Measurements from ENCODE around the gene BEST3. TPM values are rescaled to one million over a fixed set of nuclear protein-coding genes. Genes with fewer than 3 reads are reported as not detected.

BEST3 gene
- total RNA-seq, 1 donor from 2014 or later, result not detected

DNA sequence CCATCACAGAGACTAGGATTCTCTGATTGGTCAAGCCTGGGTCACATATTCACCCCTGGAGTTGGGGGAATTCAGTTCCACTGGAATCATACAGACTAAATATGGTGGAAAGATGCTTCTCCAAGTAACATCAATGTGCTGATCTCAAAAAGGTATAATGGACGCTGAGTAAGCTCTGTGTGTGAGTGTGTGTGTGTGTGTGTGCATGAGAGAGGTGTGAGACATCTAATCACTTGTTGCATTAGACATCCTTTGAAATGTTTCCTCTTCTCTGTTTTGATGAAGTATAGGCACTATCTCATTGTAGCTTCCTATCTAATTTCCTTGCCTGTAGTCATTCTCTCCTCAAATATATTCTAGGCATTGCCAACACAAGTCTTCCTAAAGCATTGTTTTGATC, 34.5 kb upstream of the BEST3 start:
- no peak overlapping the region for H3K4me3 Mint-ChIP-seq
- H3K36me3 Mint-ChIP-seq (ENCODE audit: low read depth), result no peaks in the 10 kb centered on the region
- peaks cover 9% of the 10 kb centered on the region for H3K27me3 Mint-ChIP-seq
- no peaks in the 10 kb centered on the region for H3K9me3 Mint-ChIP-seq
- ChIA-PET CTCF (no interaction called here), POLR2A (no interaction called here)
- ATAC-seq (ENCODE audit: low read depth) (no peak), DNase-seq (no peak)
- peaks cover 4% of the 10 kb centered on the region for H3K4me1 Mint-ChIP-seq
- no peak for TF ChIP-seq CTCF (IDR thresholded peaks at IDR 0.05)
- H3K27ac Mint-ChIP-seq, result no peak overlapping the region
- intact Hi-C loops (cut with micrococcal nuclease), result no loop called here

- H3K36me3 Mint-ChIP-seq (ENCODE audit: low read depth), result no peaks in the 10 kb centered on the region
- H3K4me3 Mint-ChIP-seq, result no peak overlapping the region
- intact Hi-C loops (cut with micrococcal nuclease), result no loop called here
Measured at GRCh38 chr12:69732088-69732487, 33.0 kb upstream of the BEST3 start.

DNA sequence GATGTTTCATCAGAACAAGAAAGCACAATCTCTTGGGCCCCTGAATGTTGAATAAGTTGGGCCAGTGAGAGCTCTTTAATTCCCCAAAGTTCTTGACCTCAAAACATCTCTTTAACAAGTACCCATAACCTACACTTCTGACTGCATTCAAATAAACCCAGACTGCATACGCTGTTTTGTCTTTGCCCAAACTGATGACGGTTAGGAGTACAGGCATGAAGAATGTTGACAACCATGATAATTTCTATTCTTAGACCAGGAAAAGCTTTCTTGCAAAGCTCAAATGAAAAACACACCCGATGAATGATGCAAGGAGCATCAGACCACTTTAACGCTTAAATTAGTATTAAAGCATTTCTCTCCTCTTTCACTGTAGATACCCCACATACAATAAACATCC, 27.8 kb upstream of the BEST3 start:
- Mint-ChIP-seq H3K4me1 (no peaks in the 10 kb centered on the region), H3K27ac (no peak overlapping the region), H3K4me3 (no peak overlapping the region), H3K27me3 (peaks cover 10% of the 10 kb centered on the region), H3K9me3 (no peaks in the 10 kb centered on the region), H3K36me3 (ENCODE audit: low read depth) (no peaks in the 10 kb centered on the region)
- ATAC-seq (ENCODE audit: low read depth), result no peak
- DNase-seq, result no peak
- ChIA-PET CTCF (no interaction called here), POLR2A (no interaction called here)
- no peak for TF ChIP-seq CTCF (IDR thresholded peaks at IDR 0.05)
- intact Hi-C loops (cut with micrococcal nuclease), result no loop called here

More at GRCh38 chr12:69732088-69732487, 33.0 kb upstream of the BEST3 start:
- Mint-ChIP-seq H3K27ac (no peak overlapping the region), H3K4me1 (no peaks in the 10 kb centered on the region), H3K27me3 (peaks cover 9% of the 10 kb centered on the region), H3K9me3 (no peaks in the 10 kb centered on the region)
- ChIA-PET CTCF (no interaction called here), POLR2A (no interaction called here)
- TF ChIP-seq CTCF (IDR thresholded peaks at IDR 0.05), result no peak
- DNase-seq, result no peak
- no peak for ATAC-seq (ENCODE audit: low read depth)

- Mint-ChIP-seq H3K9me3 (no peaks in the 10 kb centered on the region), H3K4me1 (no peaks in the 10 kb centered on the region), H3K36me3 (ENCODE audit: low read depth) (no peaks in the 10 kb centered on the region), H3K27ac (no peak overlapping the region), H3K4me3 (no peak overlapping the region), H3K27me3 (peaks cover 19% of the 10 kb centered on the region)
- intact Hi-C loops (cut with micrococcal nuclease), result no loop called here
- DNase-seq (no peak), ATAC-seq (ENCODE audit: low read depth) (no peak)
- ChIA-PET CTCF (no interaction called here), POLR2A (no interaction called here)
- TF ChIP-seq CTCF (IDR thresholded peaks at IDR 0.05), result no peak
Measured at GRCh38 chr12:69720750-69721149, 21.6 kb upstream of the BEST3 start.

- no peaks in the 10 kb centered on the region for H3K9me3 Mint-ChIP-seq
- H3K4me1 Mint-ChIP-seq, result no peaks in the 10 kb centered on the region
- intact Hi-C loops (cut with micrococcal nuclease), result no loop called here
- ATAC-seq (ENCODE audit: low read depth) (no peak), DNase-seq (no peak)
- no peak overlapping the region for H3K4me3 Mint-ChIP-seq
- H3K27ac Mint-ChIP-seq, result no peak overlapping the region
- POLR2A ChIA-PET, result no interaction called here
- H3K36me3 Mint-ChIP-seq (ENCODE audit: low read depth), result no peaks in the 10 kb centered on the region
- peaks cover 17% of the 10 kb centered on the region for H3K27me3 Mint-ChIP-seq
- CTCF ChIA-PET, result no interaction called here
- TF ChIP-seq CTCF (IDR thresholded peaks at IDR 0.05), result no peak
Measured at GRCh38 chr12:69719336-69720316, 20.5 kb upstream of the BEST3 start.
